HG02763 (cell line): ENCODE results near the gene OR10R2.

Experiments used
- ATAC-seq: cut with Tn5 transposase; IDR thresholded peaks from one replicate; pipeline ENCODE4 v1.9.1; 2021; ENCODE audit warnings: mild to moderate bottlenecking, moderate library complexity; ENCODE audit not compliant: unreplicated experiment

The OR10R2 gene

DNA sequence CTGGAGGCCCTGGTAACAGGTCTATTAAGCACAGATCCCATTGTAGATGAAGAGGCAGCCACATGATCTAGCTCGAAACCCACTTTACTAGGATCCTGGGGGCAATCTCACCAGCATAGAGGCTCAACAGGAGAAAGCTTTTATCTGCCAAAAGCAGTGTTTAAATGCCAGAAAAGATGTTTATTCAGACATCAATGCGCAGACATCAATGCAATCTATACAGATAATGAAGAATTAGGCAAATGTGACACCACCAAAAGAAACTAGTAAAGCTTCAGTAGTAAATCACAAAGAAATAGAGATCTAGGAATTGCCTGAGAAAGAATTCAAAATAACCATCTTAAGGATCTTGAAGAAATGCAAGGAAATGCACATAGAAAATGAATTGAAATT is 49.6 kb downstream of the OR10R2 start:
- ATAC-seq: no peak

DNA sequence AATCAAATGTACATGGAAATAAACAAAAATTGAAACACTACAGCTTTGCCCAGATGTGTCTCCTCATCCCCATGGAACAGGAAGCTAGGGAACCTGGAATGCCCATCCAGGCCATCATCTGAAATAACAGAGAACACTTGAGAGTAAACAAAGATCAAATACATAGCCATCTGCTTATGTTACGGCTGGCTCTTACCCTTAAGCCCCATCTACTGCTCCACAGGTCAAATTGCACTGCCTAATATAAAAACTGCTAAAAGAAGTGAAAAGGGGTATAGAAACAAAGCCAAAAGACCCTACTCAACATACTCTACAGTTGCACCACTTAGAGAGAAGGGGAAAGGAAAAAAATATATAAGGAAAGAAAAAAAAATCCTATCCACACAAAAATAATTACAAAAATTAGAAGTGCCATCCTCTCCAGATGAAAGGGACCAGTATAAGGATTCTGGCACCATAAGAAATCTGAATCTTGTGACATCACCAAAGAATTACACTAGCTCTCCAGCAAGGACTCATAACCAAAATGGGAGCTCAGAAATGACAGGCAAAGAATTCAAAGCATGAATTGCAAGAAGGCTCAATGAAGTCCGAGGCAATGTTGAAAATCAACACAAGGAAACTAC is 55.3 kb downstream of the OR10R2 start:
- no peak for ATAC-seq
